Stomach (tissue), 4 donors: ENCODE results near the gene PLXNB2.

Source experiments
- POLR2A ChIP-seq, 4 donors: fragments of 450-650 bp; IDR thresholded peaks; one replicate each; pipeline ENCODE4 v1.6.1; 2016; ENCODE audit warnings: antibody characterized with exemption in 4 of 4, control low read depth in 2 of 4, mild to moderate bottlenecking in 1 of 4, moderate library complexity in 1 of 4
- TF ChIP-seq, protein P1 (sequence below), 7 experiments: fragments of 450-650 bp in 4 of 7; fragments of 200-600 bp in 3 of 7; sonication (generic) in 3 of 7; IDR thresholded peaks; one replicate each; pipeline ENCODE4 v1.5.1; 2016 to 2019; ENCODE audit warnings: antibody characterized with exemption in 7 of 7, control low read depth in 2 of 7, mild to moderate bottlenecking in 1 of 7

DNA sequence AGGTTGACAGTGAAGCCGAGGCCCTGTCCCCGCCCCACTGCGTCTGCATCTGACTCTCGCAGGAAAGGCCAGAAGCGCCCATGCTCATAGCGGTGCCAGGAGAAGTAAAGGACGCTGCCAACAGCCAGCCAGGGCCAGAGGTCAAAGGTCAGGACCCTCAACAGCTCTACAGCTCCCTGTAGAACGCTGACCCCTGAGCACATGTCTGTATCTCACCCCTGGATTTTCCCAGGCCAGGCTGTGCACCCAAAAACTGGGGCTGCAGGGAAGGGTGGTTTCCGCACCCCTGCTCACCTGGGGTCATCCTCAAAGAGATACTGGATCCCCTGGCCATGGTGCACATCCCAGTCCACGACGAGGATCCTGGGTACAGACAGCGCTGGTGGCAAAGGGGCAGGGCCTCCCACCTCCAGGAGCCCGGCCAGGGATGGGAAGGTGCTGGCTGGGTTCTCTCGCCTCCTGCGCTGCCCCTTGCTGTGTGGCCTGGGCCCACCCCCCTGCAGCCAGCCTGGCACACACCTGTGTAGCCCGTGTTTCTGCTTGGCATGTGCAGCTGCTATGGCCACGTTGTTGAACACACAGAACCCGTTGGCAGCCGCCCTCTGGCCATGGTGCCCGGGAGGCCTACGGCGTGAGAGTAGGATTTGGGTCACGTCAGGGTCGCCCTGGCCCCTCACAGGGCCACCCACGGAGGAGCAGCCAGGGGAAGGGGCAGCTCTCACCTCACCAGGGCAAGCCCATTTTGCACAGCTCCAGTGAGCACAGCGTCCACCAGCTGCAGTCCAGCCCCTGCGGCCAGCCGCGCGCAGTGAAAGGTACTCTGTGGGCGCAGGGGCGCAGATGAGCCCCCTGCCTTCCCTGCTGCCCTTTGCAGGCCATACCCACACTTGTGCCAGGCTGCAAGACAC is 57.9 kb downstream of the PLXNB2 start:
- TF ChIP-seq, protein P1, sequence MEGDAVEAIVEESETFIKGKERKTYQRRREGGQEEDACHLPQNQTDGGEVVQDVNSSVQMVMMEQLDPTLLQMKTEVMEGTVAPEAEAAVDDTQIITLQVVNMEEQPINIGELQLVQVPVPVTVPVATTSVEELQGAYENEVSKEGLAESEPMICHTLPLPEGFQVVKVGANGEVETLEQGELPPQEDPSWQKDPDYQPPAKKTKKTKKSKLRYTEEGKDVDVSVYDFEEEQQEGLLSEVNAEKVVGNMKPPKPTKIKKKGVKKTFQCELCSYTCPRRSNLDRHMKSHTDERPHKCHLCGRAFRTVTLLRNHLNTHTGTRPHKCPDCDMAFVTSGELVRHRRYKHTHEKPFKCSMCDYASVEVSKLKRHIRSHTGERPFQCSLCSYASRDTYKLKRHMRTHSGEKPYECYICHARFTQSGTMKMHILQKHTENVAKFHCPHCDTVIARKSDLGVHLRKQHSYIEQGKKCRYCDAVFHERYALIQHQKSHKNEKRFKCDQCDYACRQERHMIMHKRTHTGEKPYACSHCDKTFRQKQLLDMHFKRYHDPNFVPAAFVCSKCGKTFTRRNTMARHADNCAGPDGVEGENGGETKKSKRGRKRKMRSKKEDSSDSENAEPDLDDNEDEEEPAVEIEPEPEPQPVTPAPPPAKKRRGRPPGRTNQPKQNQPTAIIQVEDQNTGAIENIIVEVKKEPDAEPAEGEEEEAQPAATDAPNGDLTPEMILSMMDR (IDR thresholded peaks at IDR 0.05), result no peak
- TF ChIP-seq POLR2A (IDR thresholded peaks at IDR 0.05), result no peak
